Skeletal muscle tissue (tissue), 4 donors: ENCODE results near the gene ABCA7. TPM values are rescaled to one million over a fixed set of nuclear protein-coding genes. Genes with fewer than 3 reads are reported as not detected.

Experiments
- H3K27ac ChIP-seq: one replicate; pipeline ENCODE4 v1.7.0; 2013; ENCODE audit warnings: mild to moderate bottlenecking, low read depth, low read length, inconsistent platforms
- H3K27me3 ChIP-seq, 3 donors: one replicate each; pipeline ENCODE4 v1.7.0; 2013; ENCODE audit warnings: low read length in 3 of 3; ENCODE audit not compliant: control insufficient read depth in 3 of 3, insufficient read depth in 3 of 3
- H3K36me3 ChIP-seq, 3 donors: one replicate each; pipeline ENCODE4 v1.7.0; 2013; ENCODE audit warnings: low read length in 3 of 3; ENCODE audit not compliant: control insufficient read depth in 3 of 3, insufficient read depth in 3 of 3
- H3K4me1 ChIP-seq, 3 donors: one replicate each; pipeline ENCODE4 v1.7.0; 2013; ENCODE audit warnings: low read length in 3 of 3, mild to moderate bottlenecking in 3 of 3; ENCODE audit not compliant: control insufficient read depth in 3 of 3, insufficient read depth in 3 of 3
- H3K4me3 ChIP-seq, 3 donors: one replicate each; pipeline ENCODE4 v1.7.0; 2013; ENCODE audit warnings: low read length in 3 of 3
- H3K9ac ChIP-seq, 3 donors: one replicate each; pipeline ENCODE4 v1.7.0; 2013; ENCODE audit warnings: low read length in 3 of 3, mild to moderate bottlenecking in 3 of 3, moderate library complexity in 2 of 3, low read depth in 1 of 3
- H3K9me3 ChIP-seq, 3 donors: one replicate each; pipeline ENCODE4 v1.7.0; 2013; ENCODE audit warnings: low read length in 3 of 3; ENCODE audit not compliant: control insufficient read depth in 3 of 3
- total RNA-seq: library from RNA; depleted of rRNA; stranded (reverse); fragments of >200 nt; gene quantifications from one replicate; pipeline ENCODE4 v1.2.3, GENCODE V29; 2014
- donor health status: Osteomylitis.

Gene ABCA7
- total RNA-seq, 1 donor from 2014 or later = 6.8 TPM

DNA sequence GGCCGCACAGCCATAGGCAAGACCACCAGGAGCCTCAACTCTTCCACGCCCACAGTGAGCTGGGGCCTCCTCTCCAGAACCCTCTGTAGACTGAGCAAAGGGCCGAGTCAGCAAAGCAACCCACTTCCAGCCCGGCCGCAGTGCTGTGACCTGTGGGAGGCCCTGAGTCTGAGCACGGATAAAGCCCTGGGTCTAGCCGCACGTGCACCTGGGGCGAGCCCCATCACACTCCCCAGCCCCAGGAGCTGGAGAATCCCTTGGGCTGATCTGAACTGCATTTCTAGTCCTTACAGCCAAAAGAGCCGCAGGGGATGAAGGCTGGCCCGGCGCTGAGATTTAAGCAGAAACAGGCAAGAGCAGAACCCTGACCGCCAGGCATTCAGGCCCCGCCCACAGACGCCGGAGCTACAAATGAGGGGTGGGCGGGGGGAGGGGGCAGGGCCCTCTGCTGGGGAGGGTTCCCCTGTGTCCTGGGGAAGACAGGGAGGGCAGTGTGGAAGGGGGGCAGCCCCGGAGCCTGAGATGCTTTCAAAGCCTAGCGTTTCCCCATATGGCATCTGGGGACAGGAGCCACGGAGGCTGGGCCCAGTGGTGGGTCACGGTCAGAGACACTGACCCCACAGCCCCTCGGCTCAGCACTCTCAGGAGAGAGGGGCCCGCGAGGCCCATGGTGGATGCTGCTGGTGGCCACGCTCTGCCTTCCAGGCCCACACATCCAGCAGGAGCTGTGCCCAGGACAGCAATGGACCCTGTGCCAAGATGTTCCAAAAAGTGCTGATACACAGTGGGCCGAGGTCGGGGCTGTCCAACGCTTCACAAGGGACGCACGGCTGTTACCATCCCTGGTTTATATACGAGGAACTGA, 23.9 kb upstream of the ABCA7 start:
- Histone ChIP-seq H3K9me3 (no peaks in the 10 kb centered on the region), H3K4me3 (peak overlapping the region in 2 of 3 donors; percentile 33 to 49), H3K27ac (no peak overlapping the region), H3K4me1 (peaks cover 53 to 60% (median 59%) of the 10 kb centered on the region in 3 donors), H3K27me3 (no peaks in the 10 kb centered on the region), H3K36me3 (peaks cover 10 to 22% (median 12%) of the 10 kb centered on the region in 3 donors), H3K9ac (peak overlapping the region in 1 of 3 donors; percentile 90)

GRCh38 chr19:1016647-1017114, 23.2 kb upstream of the ABCA7 start:
- no peaks in the 10 kb centered on the region for H3K27me3 ChIP-seq
- H3K4me1 ChIP-seq = peaks cover 54 to 65% (median 63%) of the 10 kb centered on the region in 3 donors
- H3K9ac ChIP-seq = peak overlapping the region; percentile 23 to 90 (median 43)
- H3K27ac ChIP-seq = no peak overlapping the region
- peak overlapping the region in 2 of 3 donors; percentile 33 to 49 for H3K4me3 ChIP-seq
- peaks cover 9 to 18% (median 12%) of the 10 kb centered on the region in 3 donors for H3K36me3 ChIP-seq
- no peaks in the 10 kb centered on the region for H3K9me3 ChIP-seq

DNA sequence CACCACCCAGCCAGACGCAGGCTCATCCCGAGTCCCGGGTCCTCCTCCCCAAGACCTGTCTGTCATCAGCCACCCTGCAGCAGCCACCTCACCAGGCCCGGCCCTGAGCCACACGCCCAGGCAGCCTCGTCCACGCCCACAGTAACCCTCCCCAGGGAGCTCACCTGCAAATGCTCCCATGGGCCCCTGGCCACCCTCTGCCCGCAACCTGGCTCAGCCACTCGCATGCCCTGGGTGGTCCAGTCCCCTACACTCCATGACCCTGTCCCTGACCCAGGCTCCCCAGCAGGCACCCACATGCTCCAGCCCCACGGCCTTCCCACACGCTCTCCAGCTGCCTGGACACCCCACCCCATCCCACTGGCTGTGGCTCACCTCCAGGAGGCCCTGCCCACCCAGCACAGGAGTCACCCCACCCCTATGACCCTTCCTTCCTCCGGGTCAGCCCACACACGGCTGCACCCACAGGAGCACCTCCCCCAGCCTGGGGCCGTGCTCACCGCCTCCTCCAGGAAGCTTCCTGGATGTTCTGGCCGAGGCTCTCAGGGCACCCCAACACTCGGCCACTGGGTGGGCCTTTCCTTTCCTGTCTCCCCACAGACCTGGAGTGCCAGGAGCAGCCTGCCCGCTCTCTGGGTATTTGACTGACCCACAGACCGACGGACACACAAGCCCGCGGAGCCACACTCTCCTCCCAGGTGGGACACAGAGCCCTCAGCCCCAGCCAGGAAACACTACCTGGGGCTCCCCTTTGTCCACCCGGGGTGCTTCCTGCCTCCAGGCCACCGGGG, 22.6 kb upstream of the ABCA7 start:
- Histone ChIP-seq H3K27me3 (no peaks in the 10 kb centered on the region), H3K4me1 (peaks cover 54 to 67% (median 65%) of the 10 kb centered on the region in 3 donors), H3K9ac (peak overlapping the region; percentile 23 to 90 (median 51)), H3K9me3 (no peaks in the 10 kb centered on the region), H3K4me3 (peak overlapping the region in 2 of 3 donors; percentile 33 to 49), H3K27ac (no peak overlapping the region), H3K36me3 (peaks cover 6 to 15% (median 12%) of the 10 kb centered on the region in 3 donors)

DNA sequence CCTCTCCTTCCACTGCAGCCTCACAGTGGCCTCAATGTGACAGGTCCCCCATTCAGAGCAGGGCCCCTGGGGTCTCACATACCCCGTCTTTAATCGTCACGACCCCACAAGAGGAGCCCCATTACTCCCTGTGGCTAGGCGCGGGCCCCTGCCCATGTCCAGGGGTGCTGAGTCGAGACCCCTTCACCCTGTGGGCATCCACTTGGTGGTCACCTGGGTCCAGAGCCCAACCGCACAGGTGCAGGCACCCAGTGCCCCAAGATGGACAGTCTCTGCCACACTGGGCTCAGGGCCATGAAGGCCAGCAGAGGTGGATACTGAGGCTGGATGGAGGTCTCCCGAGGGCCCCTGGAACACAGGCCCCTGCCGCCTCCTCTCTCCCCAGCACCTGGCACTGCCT, 22.0 kb upstream of the ABCA7 start:
- H3K9me3 ChIP-seq = no peaks in the 10 kb centered on the region
- peaks cover 5 to 13% (median 10%) of the 10 kb centered on the region in 3 donors for H3K36me3 ChIP-seq
- peaks cover 54 to 67% (median 65%) of the 10 kb centered on the region in 3 donors for H3K4me1 ChIP-seq
- H3K27ac ChIP-seq = no peak overlapping the region
- peak overlapping the region; percentile 23 to 90 (median 51) for H3K9ac ChIP-seq
- no peaks in the 10 kb centered on the region for H3K27me3 ChIP-seq
- H3K4me3 ChIP-seq = peak overlapping the region in 1 of 3 donors; percentile 8

- Histone ChIP-seq H3K27me3 (no peaks in the 10 kb centered on the region), H3K9ac (peak overlapping the region; percentile 20 to 90 (median 36)), H3K4me1 (peaks cover 54 to 67% (median 65%) of the 10 kb centered on the region in 3 donors), H3K36me3 (peaks cover under 1 to 8% (median 5%) of the 10 kb centered on the region in 3 donors), H3K27ac (no peak overlapping the region), H3K4me3 (peak overlapping the region in 1 of 3 donors; percentile 8), H3K9me3 (no peaks in the 10 kb centered on the region)
Observed at GRCh38 chr19:1018393-1018792, 21.5 kb upstream of the ABCA7 start.

- no peak overlapping the region for H3K27ac ChIP-seq
- peak overlapping the region; percentile 88 to 94 (median 91) for H3K4me3 ChIP-seq
- peaks cover 54 to 67% (median 65%) of the 10 kb centered on the region in 3 donors for H3K4me1 ChIP-seq
- H3K9ac ChIP-seq = peak overlapping the region; percentile 59 to 94 (median 90)
- H3K27me3 ChIP-seq = no peaks in the 10 kb centered on the region
- H3K36me3 ChIP-seq = peaks cover 0 to 2% (median under 1%) of the 10 kb centered on the region in 3 donors
- H3K9me3 ChIP-seq = no peaks in the 10 kb centered on the region
Observed at GRCh38 chr19:1018932-1019615, 20.8 kb upstream of the ABCA7 start.

DNA sequence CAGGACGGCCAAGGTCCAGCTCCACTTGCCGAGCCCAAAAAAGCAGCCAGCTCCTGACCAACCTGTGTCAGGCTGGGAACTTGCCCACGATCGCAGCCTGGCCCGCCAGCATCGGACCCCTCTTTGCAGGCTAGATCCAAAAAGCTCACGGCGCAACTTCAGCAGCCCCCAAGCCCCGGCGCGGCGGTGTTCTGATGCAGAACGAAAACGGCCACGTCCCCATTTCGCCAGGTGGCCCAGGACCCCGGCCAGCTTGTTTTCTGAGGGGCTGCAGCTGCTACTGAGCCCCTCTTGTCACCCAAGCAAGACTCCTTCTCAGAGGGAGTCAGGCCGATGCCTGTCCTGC, 20.3 kb upstream of the ABCA7 start:
- H3K36me3 ChIP-seq = no peaks in the 10 kb centered on the region
- no peaks in the 10 kb centered on the region for H3K27me3 ChIP-seq
- H3K4me3 ChIP-seq = peak overlapping the region; percentile 88 to 94 (median 91)
- H3K27ac ChIP-seq = no peak overlapping the region
- peaks cover 54 to 66% (median 62%) of the 10 kb centered on the region in 3 donors for H3K4me1 ChIP-seq
- H3K9ac ChIP-seq = peak overlapping the region; percentile 90 to 94 (median 90)
- H3K9me3 ChIP-seq = no peaks in the 10 kb centered on the region

DNA sequence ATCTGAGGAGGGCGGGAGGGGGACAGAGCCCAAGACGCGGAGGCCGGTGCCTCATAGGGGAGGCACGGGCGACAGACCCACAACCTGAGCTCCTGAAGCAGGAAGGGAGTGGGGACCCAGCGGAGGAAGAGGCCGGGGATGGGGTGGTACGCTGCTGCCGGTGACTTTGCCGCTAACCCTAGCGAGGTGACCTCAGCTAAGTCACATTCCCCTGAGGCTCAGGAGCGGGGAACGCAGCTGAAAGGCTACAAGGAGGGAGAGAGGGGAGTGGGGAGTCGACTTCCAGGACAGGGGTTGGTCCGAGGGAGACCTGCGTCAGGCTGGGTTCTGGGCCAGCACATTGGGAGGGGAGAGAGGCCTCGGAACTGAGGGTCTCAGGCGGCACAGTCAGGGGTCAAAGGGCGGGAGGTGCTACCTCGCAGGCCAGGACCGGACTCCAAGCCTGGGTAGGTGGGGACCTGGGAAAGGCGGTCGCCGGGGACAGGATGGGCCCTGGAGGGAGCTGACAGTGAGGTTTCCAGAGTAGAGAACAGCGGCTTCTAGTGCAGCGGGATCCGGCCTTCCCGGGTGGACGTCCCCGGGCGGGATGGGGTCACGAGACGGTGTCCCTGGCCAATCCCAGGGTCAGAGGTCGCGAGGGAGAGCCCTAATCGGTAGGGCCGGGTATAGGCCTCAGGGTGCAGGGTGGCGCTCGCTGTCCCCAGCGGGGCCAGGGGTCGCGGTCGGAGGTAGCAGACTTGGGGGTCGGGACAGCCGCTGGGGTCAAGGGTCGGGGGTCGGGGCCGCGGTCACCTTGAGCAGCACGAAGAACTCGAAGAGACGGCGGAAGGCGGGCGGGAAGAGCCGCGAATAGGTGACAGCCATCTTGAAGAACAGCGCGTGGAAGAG, 19.7 kb upstream of the ABCA7 start:
- H3K36me3 ChIP-seq = no peaks in the 10 kb centered on the region
- H3K4me1 ChIP-seq = peaks cover 51 to 60% (median 56%) of the 10 kb centered on the region in 3 donors
- no peaks in the 10 kb centered on the region for H3K27me3 ChIP-seq
- peak overlapping the region; percentile 90 to 94 (median 90) for H3K9ac ChIP-seq
- H3K4me3 ChIP-seq = peak overlapping the region; percentile 88 to 94 (median 91)
- peak overlapping the region; percentile 88 for H3K27ac ChIP-seq
- H3K9me3 ChIP-seq = no peaks in the 10 kb centered on the region
